Measurements from ENCODE around the gene PEA15. TPM values are rescaled to one million over a fixed set of nuclear protein-coding genes. Genes with fewer than 3 reads are reported as not detected.
A peak's percentile ranks its signal among the peaks of the same experiment; 100 is the strongest.

PEA15 gene
- total RNA-seq, 3 donors from 2014 or later: 69.8 to 128 (median 127) TPM

DNA sequence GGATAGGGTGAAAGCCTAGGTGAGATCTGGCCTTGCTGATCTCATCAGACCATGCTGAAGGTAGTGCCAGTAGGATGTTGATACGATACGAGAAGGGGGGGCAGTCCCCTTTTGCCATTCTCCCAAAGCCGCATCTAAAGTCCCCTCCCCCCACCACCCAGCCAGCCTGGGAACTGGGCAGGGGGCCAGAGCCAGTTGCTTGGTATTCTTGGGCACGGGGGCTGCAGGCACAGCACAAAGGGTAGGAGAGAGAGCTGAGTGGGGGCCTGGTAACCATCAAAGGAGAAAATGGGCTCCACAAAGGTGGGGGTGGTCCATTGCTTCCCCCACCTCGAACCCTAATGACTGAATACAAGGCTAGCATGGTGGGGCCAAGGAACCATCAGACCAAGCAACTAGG, 5.4 kb downstream of the PEA15 start:
- TF ChIP-seq, protein P1, sequence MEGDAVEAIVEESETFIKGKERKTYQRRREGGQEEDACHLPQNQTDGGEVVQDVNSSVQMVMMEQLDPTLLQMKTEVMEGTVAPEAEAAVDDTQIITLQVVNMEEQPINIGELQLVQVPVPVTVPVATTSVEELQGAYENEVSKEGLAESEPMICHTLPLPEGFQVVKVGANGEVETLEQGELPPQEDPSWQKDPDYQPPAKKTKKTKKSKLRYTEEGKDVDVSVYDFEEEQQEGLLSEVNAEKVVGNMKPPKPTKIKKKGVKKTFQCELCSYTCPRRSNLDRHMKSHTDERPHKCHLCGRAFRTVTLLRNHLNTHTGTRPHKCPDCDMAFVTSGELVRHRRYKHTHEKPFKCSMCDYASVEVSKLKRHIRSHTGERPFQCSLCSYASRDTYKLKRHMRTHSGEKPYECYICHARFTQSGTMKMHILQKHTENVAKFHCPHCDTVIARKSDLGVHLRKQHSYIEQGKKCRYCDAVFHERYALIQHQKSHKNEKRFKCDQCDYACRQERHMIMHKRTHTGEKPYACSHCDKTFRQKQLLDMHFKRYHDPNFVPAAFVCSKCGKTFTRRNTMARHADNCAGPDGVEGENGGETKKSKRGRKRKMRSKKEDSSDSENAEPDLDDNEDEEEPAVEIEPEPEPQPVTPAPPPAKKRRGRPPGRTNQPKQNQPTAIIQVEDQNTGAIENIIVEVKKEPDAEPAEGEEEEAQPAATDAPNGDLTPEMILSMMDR (IDR thresholded peaks at IDR 0.05): no peak
- TF ChIP-seq POLR2A (IDR thresholded peaks at IDR 0.05) (no peak), POLR2AphosphoS5 (IDR thresholded peaks at IDR 0.05) (no peak)
- no peaks in the 10 kb centered on the region for H3K36me3 ChIP-seq

DNA sequence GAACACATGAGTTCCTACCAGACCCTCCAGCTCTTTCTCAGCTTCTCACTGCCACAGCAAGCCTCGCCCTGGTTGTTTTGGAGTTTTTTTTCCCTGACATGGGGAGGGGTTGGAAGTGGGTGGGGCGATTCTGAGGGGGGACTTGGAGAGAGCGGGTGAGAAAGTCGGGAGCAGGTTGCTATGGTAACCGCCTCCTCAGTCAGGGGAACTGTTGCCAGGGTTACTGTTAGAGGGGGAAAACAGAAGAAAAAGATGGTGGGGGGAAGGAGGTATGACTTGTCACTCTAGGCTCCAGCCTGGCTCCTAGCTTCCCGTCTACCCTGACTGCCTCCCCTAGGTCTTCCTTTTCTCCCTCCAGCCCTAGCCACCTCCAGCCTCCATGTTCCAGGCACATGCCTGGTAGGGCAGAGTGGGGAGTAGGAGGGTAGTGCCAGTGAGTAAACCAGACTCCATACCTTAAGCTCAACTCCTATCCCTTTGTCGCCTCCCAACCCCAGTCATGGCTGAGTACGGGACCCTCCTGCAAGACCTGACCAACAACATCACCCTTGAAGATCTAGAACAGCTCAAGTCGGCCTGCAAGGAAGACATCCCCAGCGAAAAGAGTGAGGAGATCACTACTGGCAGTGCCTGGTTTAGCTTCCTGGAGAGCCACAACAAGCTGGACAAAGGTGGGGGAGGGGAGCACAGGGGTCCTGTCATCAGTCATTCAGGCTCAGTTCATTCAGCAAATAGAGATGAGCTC, 6.0 kb downstream of the PEA15 start:
- no peaks in the 10 kb centered on the region for H3K27me3 ChIP-seq
- no peak for DNase-seq (ENCODE audit: low spot score in 2 of 2)
- intact Hi-C loops (cut with DNase I; ENCODE audit: low total_unique reads): no loop called here
- H3K4me3 ChIP-seq: no peak overlapping the region
- no peaks in the 10 kb centered on the region for H3K9me3 ChIP-seq
- no peak for TF ChIP-seq POLR2A (IDR thresholded peaks at IDR 0.05)
- TF ChIP-seq, protein P1 (IDR thresholded peaks at IDR 0.05): no peak
- TF ChIP-seq POLR2AphosphoS5 (IDR thresholded peaks at IDR 0.05): no peak
- no peaks in the 10 kb centered on the region for H3K36me3 ChIP-seq
- peaks cover 8 to 19% of the 10 kb centered on the region in 2 donors for H3K4me1 ChIP-seq
- peak overlapping the region; percentile 19 to 33 for H3K27ac ChIP-seq

More for the DNA sequence above, 5.4 kb downstream of the PEA15 start:
- Histone ChIP-seq H3K4me1 (peaks cover 8 to 21% of the 10 kb centered on the region in 2 donors), H3K4me3 (no peak overlapping the region), H3K27me3 (no peaks in the 10 kb centered on the region), H3K27ac (peak overlapping the region; percentile 19 to 33), H3K9me3 (no peaks in the 10 kb centered on the region)
- intact Hi-C loops (cut with DNase I; ENCODE audit: low total_unique reads): no loop called here
- DNase-seq (ENCODE audit: low spot score in 2 of 2): no peak

DNA sequence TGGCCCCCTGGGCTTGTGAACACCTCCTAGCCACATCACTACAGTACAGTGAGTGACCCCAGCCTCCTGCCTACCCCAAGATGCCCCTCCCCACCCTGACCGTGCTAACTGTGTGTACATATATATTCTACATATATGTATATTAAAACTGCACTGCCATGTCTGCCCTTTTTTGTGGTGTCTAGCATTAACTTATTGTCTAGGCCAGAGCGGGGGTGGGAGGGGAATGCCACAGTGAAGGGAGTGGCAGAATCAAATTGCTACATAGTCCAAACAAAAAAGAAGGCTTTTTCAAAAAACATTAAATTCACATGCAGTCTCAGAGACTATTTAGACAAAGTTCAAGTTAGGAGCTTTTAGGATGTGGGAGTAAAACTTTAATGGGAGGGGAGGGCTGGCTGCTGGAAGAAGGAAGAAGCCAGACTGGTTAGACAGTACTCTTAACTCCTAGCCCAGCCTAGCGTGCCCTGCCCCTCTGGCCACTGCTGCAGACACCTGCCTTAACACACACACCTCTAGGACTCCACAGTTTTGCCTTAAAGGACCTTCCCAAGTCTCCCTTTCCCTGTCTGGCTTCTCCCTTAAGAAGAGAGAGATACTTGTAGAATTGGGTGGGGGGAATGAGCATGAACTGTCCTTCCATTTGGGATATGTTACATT, 9.4 kb downstream of the PEA15 start:
- no peaks in the 10 kb centered on the region for H3K27me3 ChIP-seq
- H3K36me3 ChIP-seq: no peaks in the 10 kb centered on the region
- H3K4me3 ChIP-seq: no peak overlapping the region
- peak overlapping the region in 1 of 2 donors; percentile 8 for H3K27ac ChIP-seq
- H3K4me1 ChIP-seq: peaks cover 5 to 9% of the 10 kb centered on the region in 2 donors
- TF ChIP-seq, protein P1 (IDR thresholded peaks at IDR 0.05): no peak
- TF ChIP-seq POLR2A (IDR thresholded peaks at IDR 0.05) (no peak), POLR2AphosphoS5 (IDR thresholded peaks at IDR 0.05) (no peak)
- intact Hi-C loops (cut with DNase I; ENCODE audit: low total_unique reads): no loop called here
- H3K9me3 ChIP-seq: no peaks in the 10 kb centered on the region
- no peak for DNase-seq (ENCODE audit: low spot score in 2 of 2)

DNA sequence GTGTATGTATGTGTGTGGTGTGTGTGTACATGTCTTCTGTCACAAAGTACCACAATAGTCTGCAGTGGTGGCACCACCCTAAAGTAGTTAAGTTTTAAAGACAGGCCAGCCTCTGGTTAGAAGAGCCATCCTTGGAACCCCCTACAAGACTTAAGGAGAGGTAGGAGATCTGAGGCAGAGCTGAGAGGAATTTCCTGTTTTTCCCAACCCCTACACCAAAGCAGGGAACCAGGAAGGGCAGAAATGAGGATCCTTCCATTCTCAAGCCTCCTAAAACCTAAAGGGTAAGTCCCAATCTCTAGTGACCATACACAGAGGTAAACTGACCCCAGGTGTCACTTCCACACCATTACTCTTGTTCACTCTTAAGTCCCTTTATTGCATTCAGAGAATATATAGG, 11.1 kb downstream of the PEA15 start:
- TF ChIP-seq, protein P1 (IDR thresholded peaks at IDR 0.05): no peak
- TF ChIP-seq POLR2AphosphoS5 (IDR thresholded peaks at IDR 0.05): no peak
- TF ChIP-seq POLR2A (IDR thresholded peaks at IDR 0.05): no peak
- no peaks in the 10 kb centered on the region for H3K36me3 ChIP-seq
- H3K4me3 ChIP-seq: no peak overlapping the region
- H3K27me3 ChIP-seq: no peaks in the 10 kb centered on the region
- H3K27ac ChIP-seq: peak overlapping the region in 1 of 2 donors; percentile 9
- H3K4me1 ChIP-seq: peaks cover 0 to 5% of the 10 kb centered on the region in 2 donors
- DNase-seq (ENCODE audit: low spot score in 2 of 2): no peak
- no peaks in the 10 kb centered on the region for H3K9me3 ChIP-seq
- intact Hi-C loops (cut with DNase I; ENCODE audit: low total_unique reads): no loop called here

DNA sequence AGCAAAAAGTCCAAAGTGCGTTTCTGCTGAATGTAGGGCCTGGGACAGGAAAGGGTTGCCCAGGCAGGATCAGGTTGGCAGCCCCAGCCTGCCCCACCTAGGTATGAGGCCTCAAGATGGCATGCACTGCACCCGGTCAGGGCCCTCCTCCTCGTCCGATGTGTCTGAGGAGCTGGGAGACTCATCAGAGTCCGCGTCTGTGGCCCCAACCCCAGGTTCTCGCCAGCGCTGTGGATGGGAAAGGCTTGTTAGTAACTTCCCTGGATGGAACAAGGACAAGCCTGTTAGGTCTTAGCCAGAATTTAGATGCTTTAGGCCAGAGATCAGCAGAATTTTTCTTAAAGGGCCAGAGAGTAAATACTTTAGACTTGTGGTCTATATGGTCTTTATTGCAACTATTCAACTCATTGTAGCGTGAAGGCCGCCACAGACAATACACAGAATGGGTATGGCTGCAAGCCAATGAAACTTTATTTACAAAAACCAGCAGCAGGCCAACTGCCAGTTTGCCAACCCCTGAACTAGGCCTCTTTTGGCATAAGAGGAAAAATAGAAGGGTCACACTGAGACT, 12.4 kb downstream of the PEA15 start:
- intact Hi-C loops (cut with DNase I; ENCODE audit: low total_unique reads): no loop called here
- no peaks in the 10 kb centered on the region for H3K9me3 ChIP-seq
- H3K4me3 ChIP-seq: no peak overlapping the region
- peak overlapping the region; percentile 65 to 78 for H3K27ac ChIP-seq
- H3K36me3 ChIP-seq: no peaks in the 10 kb centered on the region
- TF ChIP-seq, protein P1 (IDR thresholded peaks at IDR 0.05): no peak
- TF ChIP-seq POLR2AphosphoS5 (IDR thresholded peaks at IDR 0.05): no peak
- TF ChIP-seq POLR2A (IDR thresholded peaks at IDR 0.05): no peak
- H3K27me3 ChIP-seq: no peaks in the 10 kb centered on the region
- DNase-seq (ENCODE audit: low spot score in 2 of 2): no peak
- peaks cover 0 to 5% of the 10 kb centered on the region in 2 donors for H3K4me1 ChIP-seq

All from breast epithelium (tissue), 4 donors.